ENCODE results near the gene DLG2. TPM values are rescaled to one million over a fixed set of nuclear protein-coding genes. Genes with fewer than 3 reads are reported as not detected.

Gene DLG2
- total and polyA plus RNA-seq, 9 of the 15 experiments (the other 6 are each of a cell fraction or from before 2014, with no cell fraction given) = 0.52 to 1.6 (median 0.95) TPM

DNA sequence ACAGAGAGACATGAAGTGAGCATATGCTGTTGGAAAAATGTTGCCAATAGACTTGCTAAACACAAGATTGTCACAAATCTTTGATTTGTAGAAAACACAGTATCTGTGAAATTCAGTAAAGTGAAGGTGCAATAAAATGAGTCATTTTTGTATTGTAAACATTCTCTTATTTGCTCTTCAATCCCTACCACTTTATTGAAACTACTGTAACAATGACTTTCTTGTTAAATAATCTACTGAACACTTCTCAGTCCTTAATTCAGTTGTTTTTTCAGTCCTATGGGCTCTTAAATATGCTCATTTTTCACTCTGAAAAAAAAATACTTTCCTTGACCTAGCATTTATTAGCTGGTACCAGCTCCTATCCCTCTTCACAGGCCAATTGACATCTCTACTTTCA is 531.9 kb downstream of the DLG2 start:
- in situ Hi-C loops (cut with MboI) (no loop called here), intact Hi-C loops (cut with micrococcal nuclease) (no loop called here)
- ChIA-PET POLR2A (no interaction called here), CTCF (ENCODE audit: low intra/inter-chr PET ratio) (no interaction called here)
- Histone ChIP-seq H3K4me3 (no peak overlapping the region), H2AFZ (ENCODE audit: low read depth, low read length) (no peak overlapping the region), H3K4me2 (ENCODE audit: insufficient read depth, low read length) (no peak overlapping the region), H3K36me3 (ENCODE audit: control insufficient read depth, insufficient read depth, low read length) (no peaks in the 10 kb centered on the region), H3K9ac (ENCODE audit: insufficient read depth in 1 of 2, low read depth in 2 of 2, low read length in 2 of 2) (no peak overlapping the region), H3K79me2 (ENCODE audit: control insufficient read depth, insufficient read depth, low read length) (no peaks in the 10 kb centered on the region), H3K9me1 (ENCODE audit: control insufficient read depth, insufficient read depth, low read length) (no peaks in the 10 kb centered on the region), H3K4me1 (replicated peaks in 1 of 2; ENCODE audit: control insufficient read depth in 2 of 2, insufficient read depth in 2 of 2, low read length in 2 of 2) (no peaks in the 10 kb centered on the region), H3K27ac (ENCODE audit: extremely low read depth, low read depth, low read length) (no peak overlapping the region), H3K27me3 (ENCODE audit: control insufficient read depth in 2 of 2, insufficient read depth in 2 of 2, low read length in 2 of 2) (no peaks in the 10 kb centered on the region), H4K20me1 (replicated peaks; ENCODE audit: control insufficient read depth, insufficient read depth, low read length) (no peaks in the 10 kb centered on the region), H3K9me3 (replicated peaks; ENCODE audit: control insufficient read depth, insufficient read depth, low read depth, low read length) (peaks cover 2% of the 10 kb centered on the region; the same call in 1 of the 2 replicates)
- BruUV-seq (replicated peaks) = no TSS peak
- DNase-seq (ENCODE audit: extremely low read depth in 1 of 4, low spot score in 3 of 4) (no peak), ATAC-seq (no peak), FAIRE-seq (no peak)
- no peak for TF ChIP-seq BRD4 (IDR thresholded peaks at IDR 0.05)
- TF ChIP-seq, protein P1, sequence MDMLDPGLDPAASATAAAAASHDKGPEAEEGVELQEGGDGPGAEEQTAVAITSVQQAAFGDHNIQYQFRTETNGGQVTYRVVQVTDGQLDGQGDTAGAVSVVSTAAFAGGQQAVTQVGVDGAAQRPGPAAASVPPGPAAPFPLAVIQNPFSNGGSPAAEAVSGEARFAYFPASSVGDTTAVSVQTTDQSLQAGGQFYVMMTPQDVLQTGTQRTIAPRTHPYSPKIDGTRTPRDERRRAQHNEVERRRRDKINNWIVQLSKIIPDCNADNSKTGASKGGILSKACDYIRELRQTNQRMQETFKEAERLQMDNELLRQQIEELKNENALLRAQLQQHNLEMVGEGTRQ (CRISPR knock-in tag; IDR thresholded peaks at IDR 0.05) = no peak
- TF ChIP-seq, protein P2, sequence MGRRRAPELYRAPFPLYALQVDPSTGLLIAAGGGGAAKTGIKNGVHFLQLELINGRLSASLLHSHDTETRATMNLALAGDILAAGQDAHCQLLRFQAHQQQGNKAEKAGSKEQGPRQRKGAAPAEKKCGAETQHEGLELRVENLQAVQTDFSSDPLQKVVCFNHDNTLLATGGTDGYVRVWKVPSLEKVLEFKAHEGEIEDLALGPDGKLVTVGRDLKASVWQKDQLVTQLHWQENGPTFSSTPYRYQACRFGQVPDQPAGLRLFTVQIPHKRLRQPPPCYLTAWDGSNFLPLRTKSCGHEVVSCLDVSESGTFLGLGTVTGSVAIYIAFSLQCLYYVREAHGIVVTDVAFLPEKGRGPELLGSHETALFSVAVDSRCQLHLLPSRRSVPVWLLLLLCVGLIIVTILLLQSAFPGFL (CRISPR knock-in tag; IDR thresholded peaks at IDR 0.05) = no peak
- TF ChIP-seq, protein P3, sequence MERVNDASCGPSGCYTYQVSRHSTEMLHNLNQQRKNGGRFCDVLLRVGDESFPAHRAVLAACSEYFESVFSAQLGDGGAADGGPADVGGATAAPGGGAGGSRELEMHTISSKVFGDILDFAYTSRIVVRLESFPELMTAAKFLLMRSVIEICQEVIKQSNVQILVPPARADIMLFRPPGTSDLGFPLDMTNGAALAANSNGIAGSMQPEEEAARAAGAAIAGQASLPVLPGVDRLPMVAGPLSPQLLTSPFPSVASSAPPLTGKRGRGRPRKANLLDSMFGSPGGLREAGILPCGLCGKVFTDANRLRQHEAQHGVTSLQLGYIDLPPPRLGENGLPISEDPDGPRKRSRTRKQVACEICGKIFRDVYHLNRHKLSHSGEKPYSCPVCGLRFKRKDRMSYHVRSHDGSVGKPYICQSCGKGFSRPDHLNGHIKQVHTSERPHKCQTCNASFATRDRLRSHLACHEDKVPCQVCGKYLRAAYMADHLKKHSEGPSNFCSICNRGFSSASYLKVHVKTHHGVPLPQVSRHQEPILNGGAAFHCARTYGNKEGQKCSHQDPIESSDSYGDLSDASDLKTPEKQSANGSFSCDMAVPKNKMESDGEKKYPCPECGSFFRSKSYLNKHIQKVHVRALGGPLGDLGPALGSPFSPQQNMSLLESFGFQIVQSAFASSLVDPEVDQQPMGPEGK (CRISPR knock-in tag; IDR thresholded peaks at IDR 0.05; ENCODE audit: borderline replicate concordance) = no peak
- no peak for TF ChIP-seq ATF7 (IDR thresholded peaks at IDR 0.05)
- TF ChIP-seq SNAPC5 (CRISPR knock-in tag; IDR thresholded peaks at IDR 0.05) = no peak
- no peak for TF ChIP-seq ZSCAN32 (CRISPR knock-in tag; IDR thresholded peaks at IDR 0.05)
- no peak for TF ChIP-seq ZNF133 (CRISPR knock-in tag; IDR thresholded peaks at IDR 0.05)
- TF ChIP-seq PTRF (tag; IDR thresholded peaks at IDR 0.05) = no peak
- TF ChIP-seq, protein P4, sequence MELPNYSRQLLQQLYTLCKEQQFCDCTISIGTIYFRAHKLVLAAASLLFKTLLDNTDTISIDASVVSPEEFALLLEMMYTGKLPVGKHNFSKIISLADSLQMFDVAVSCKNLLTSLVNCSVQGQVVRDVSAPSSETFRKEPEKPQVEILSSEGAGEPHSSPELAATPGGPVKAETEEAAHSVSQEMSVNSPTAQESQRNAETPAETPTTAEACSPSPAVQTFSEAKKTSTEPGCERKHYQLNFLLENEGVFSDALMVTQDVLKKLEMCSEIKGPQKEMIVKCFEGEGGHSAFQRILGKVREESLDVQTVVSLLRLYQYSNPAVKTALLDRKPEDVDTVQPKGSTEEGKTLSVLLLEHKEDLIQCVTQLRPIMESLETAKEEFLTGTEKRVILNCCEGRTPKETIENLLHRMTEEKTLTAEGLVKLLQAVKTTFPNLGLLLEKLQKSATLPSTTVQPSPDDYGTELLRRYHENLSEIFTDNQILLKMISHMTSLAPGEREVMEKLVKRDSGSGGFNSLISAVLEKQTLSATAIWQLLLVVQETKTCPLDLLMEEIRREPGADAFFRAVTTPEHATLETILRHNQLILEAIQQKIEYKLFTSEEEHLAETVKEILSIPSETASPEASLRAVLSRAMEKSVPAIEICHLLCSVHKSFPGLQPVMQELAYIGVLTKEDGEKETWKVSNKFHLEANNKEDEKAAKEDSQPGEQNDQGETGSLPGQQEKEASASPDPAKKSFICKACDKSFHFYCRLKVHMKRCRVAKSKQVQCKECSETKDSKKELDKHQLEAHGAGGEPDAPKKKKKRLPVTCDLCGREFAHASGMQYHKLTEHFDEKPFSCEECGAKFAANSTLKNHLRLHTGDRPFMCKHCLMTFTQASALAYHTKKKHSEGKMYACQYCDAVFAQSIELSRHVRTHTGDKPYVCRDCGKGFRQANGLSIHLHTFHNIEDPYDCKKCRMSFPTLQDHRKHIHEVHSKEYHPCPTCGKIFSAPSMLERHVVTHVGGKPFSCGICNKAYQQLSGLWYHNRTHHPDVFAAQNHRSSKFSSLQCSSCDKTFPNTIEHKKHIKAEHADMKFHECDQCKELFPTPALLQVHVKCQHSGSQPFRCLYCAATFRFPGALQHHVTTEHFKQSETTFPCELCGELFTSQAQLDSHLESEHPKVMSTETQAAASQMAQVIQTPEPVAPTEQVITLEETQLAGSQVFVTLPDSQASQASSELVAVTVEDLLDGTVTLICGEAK (IDR thresholded peaks at IDR 0.05) = no peak
- TF ChIP-seq, protein P4 (CRISPR knock-in tag; IDR thresholded peaks at IDR 0.05) = no peak

All from K562 (cell line).